ENCODE results near the gene HMGCR.

Gene HMGCR

GRCh38 chr5:75363726-75364495 is 26.9 kb downstream of the HMGCR start:
- no peak for DNase-seq (ENCODE audit: low spot score)
- no peak for TF ChIP-seq CTCF (IDR thresholded peaks at IDR 0.05; ENCODE audit: borderline replicate concordance, control extremely low read depth, extremely low read depth, insufficient read depth, missing control alignments)
- in situ Hi-C loops (cut with MboI; ENCODE audit: low sequenced_read_pairs, unreplicated experiment): no loop called here

- in situ Hi-C loops (cut with MboI; ENCODE audit: low sequenced_read_pairs, unreplicated experiment): no loop called here
- TF ChIP-seq CTCF (IDR thresholded peaks at IDR 0.05; ENCODE audit: borderline replicate concordance, control extremely low read depth, extremely low read depth, insufficient read depth, missing control alignments): no peak
- no peak for DNase-seq (ENCODE audit: low spot score)
Measured at GRCh38 chr5:75364571-75365280, 27.7 kb downstream of the HMGCR start.

DNA sequence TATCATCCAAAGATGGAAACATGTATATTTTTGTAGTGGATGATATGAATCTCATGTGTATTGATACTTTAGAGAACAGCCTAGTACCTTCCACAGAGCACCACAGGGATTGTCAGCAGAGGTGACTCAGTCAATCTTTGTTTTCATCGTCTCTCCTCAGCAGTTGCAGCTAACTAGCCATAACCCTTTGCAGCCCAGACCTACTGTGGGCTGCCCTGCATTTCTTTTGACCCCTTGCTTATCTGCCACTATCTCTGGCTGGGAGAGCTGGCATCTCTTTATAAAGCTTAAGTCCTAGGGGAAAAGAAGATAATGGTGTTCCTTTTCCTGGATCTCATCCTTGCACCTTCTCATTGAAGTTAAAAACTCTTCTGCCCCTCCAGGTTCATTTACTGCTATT is 28.7 kb downstream of the HMGCR start:
- in situ Hi-C loops (cut with MboI; ENCODE audit: low sequenced_read_pairs, unreplicated experiment): no loop called here
- no peak for DNase-seq (ENCODE audit: low spot score)
- TF ChIP-seq CTCF (IDR thresholded peaks at IDR 0.05; ENCODE audit: borderline replicate concordance, control extremely low read depth, extremely low read depth, insufficient read depth, missing control alignments): no peak

DNA sequence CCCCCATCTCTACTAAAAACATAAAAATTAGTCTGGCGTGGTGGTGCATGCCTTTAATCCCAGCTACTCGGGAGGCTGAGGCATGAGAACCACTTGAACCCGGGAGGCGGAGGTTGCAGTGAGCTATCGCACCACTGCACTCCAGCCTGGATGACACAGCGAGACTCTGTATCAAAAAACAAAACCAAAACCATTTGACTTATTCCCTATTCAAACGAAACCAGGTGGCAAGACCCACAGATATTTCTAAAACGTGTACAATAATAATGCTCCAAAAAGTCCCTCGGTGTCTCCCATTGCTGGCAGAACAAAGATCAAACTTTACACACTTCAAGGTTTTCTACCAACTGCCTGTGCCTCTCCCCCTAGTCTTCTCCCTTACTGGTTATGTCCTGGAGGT is 29.8 kb downstream of the HMGCR start:
- in situ Hi-C loops (cut with MboI; ENCODE audit: low sequenced_read_pairs, unreplicated experiment): no loop called here
- TF ChIP-seq CTCF (IDR thresholded peaks at IDR 0.05; ENCODE audit: borderline replicate concordance, control extremely low read depth, extremely low read depth, insufficient read depth, missing control alignments): no peak
- peak; percentile 42 for DNase-seq (ENCODE audit: low spot score)

DNA sequence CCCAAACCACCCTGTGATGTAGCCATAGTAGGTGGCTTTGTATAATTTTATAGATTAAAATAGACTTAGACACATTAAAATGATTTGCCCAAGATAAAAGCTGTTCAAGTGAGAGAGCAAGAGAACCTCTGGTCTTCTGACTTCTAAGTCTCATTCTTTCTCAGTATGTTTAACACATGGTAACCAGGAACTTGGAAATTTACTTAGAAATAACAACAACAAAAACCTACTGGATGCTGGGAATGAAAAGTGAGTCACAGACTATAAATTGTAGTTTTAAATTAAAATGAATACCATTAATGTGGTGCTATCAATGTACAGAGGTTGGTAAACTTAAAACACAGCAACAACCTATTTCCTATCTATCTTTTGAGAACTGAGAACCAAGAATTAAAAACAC is 30.4 kb downstream of the HMGCR start:
- TF ChIP-seq CTCF (IDR thresholded peaks at IDR 0.05; ENCODE audit: borderline replicate concordance, control extremely low read depth, extremely low read depth, insufficient read depth, missing control alignments): no peak
- in situ Hi-C loops (cut with MboI; ENCODE audit: low sequenced_read_pairs, unreplicated experiment): no loop called here
- no peak for DNase-seq (ENCODE audit: low spot score)

GRCh38 chr5:75368391-75368790 is 31.4 kb downstream of the HMGCR start:
- no peak for TF ChIP-seq CTCF (IDR thresholded peaks at IDR 0.05; ENCODE audit: borderline replicate concordance, control extremely low read depth, extremely low read depth, insufficient read depth, missing control alignments)
- in situ Hi-C loops (cut with MboI; ENCODE audit: low sequenced_read_pairs, unreplicated experiment): no loop called here
- no peak for DNase-seq (ENCODE audit: low spot score)

Measured in GM13976 (cell line).